GM13977 (cell line): ENCODE results near the gene OXSR1.

Source experiments
- DNase-seq: peaks from one replicate; pipeline ENCODE4 v3.0.0; 2012; ENCODE audit warnings: low spot score
- CTCF ChIP-seq: IDR thresholded peaks from 2 replicates; pipeline ENCODE4 v1.5.1; 2012; ENCODE audit warnings: mild to moderate bottlenecking, control low read depth; ENCODE audit not compliant: insufficient read depth; ENCODE audit errors: extremely low read depth, missing control alignments
- in situ Hi-C: fragments of 300-500 bp; cut with MboI; formaldehyde crosslinking; loops from one replicate; pipeline ENCODE4 v1.12.0; 2022; ENCODE audit warnings: low sequenced_read_pairs, low pct_unique_long_range_greater_than_20kb, mixed read lengths, inconsistent platforms; ENCODE audit not compliant: unreplicated experiment

The OXSR1 gene

GRCh38 chr3:38122712-38123290 lies 42.5 kb upstream of the OXSR1 start:
- in situ Hi-C loops: loop anchor here (10.0 kb wide), 1 partner anchor 362 kb away; no protein-coding TSS in a partner anchor
- DNase-seq: no peak
- no peak for TF ChIP-seq CTCF

DNA sequence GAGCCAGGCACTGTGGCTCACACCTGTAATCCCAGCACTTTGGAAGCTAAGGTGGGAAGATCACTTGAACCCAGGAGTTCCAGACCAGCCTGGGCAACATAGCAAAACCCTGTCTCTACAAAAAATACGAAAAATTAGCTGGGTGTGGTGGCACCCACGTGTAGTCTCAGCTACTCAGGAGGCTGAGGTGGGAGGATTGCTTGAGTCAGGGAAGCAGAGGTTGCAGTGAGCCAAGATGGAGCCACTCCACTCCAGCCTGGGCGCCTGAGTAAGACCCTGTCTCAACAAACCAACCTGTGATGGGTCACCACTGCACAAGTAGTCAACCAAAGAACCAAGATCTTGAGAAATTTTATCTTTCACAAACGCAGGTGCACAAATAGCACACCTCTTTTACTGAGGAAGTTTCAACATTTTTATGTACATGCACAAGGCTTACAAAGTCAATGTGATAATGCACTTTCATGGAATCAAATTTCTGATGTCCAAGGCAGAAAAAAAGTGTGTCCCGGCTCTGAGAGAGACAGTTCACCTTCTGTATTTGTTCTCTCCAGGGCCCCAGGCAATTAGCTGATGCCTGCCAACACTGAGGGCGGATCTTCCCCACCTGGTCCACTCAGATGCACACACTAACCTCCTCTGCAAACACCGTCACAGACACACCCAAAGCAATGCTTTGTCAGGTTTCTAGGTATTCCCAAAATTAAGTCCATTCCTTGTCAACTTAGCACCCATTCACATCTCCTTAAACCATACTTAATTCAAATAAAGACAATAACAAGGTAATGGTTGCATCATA lies 40.8 kb upstream of the OXSR1 start:
- no peak for TF ChIP-seq CTCF
- DNase-seq: no peak
- in situ Hi-C loops: loop anchor here (10.0 kb wide), 1 partner anchor 360 kb away; no protein-coding TSS in a partner anchor

GRCh38 chr3:38125305-38126120 lies 39.8 kb upstream of the OXSR1 start:
- DNase-seq: no peak
- in situ Hi-C loops: loop anchor here (10.0 kb wide), 1 partner anchor 359 kb away; no protein-coding TSS in a partner anchor
- TF ChIP-seq CTCF: no peak

GRCh38 chr3:38126121-38126892 lies 39.0 kb upstream of the OXSR1 start:
- TF ChIP-seq CTCF: no peak
- no peak for DNase-seq
- in situ Hi-C loops: loop anchor here (10.0 kb wide), 1 partner anchor 358 kb away; no protein-coding TSS in a partner anchor

- in situ Hi-C loops: loop anchor here (10.0 kb wide), 1 partner anchor 357 kb away; no protein-coding TSS in a partner anchor
- no peak for TF ChIP-seq CTCF
- DNase-seq: no peak
Measured at GRCh38 chr3:38127611-38128302, 37.6 kb upstream of the OXSR1 start.
